ENCODE results near the gene SPATA1.

DNA sequence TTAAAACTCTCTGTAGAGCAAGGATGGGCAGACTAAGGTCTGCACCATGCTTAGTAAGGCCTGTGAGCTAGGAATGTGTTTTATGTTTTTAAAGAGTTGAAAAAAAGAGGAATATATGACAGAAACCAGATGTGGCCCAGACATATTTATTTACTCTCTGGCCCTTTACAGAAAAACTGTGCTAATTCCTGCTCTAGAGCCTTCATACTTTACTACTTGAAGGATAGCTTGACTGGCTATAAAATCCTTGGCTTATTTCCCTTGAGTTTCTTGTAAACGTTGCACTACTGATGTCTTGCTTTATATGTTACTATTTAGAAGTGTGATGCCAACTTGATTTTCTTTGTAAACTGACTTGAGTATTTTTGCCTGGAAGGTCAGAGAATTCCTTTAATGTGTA is 34.6 kb downstream of the SPATA1 start:
- no peak for TF ChIP-seq EZH2 (optimal IDR thresholded peaks at IDR 0.05; ENCODE audit: low read depth, low read length)
- TF ChIP-seq, protein P1, sequence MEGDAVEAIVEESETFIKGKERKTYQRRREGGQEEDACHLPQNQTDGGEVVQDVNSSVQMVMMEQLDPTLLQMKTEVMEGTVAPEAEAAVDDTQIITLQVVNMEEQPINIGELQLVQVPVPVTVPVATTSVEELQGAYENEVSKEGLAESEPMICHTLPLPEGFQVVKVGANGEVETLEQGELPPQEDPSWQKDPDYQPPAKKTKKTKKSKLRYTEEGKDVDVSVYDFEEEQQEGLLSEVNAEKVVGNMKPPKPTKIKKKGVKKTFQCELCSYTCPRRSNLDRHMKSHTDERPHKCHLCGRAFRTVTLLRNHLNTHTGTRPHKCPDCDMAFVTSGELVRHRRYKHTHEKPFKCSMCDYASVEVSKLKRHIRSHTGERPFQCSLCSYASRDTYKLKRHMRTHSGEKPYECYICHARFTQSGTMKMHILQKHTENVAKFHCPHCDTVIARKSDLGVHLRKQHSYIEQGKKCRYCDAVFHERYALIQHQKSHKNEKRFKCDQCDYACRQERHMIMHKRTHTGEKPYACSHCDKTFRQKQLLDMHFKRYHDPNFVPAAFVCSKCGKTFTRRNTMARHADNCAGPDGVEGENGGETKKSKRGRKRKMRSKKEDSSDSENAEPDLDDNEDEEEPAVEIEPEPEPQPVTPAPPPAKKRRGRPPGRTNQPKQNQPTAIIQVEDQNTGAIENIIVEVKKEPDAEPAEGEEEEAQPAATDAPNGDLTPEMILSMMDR (IDR thresholded peaks at IDR 0.05; ENCODE audit: low read length) = no peak
